HG02884 (cell line): ENCODE measurements around the gene CCDC85C.

Source experiments
- ATAC-seq: cut with Tn5 transposase; IDR thresholded peaks from one replicate; pipeline ENCODE4 v1.9.1; 2021; ENCODE audit warnings: mild to moderate bottlenecking, moderate library complexity; ENCODE audit not compliant: unreplicated experiment

CCDC85C gene

DNA sequence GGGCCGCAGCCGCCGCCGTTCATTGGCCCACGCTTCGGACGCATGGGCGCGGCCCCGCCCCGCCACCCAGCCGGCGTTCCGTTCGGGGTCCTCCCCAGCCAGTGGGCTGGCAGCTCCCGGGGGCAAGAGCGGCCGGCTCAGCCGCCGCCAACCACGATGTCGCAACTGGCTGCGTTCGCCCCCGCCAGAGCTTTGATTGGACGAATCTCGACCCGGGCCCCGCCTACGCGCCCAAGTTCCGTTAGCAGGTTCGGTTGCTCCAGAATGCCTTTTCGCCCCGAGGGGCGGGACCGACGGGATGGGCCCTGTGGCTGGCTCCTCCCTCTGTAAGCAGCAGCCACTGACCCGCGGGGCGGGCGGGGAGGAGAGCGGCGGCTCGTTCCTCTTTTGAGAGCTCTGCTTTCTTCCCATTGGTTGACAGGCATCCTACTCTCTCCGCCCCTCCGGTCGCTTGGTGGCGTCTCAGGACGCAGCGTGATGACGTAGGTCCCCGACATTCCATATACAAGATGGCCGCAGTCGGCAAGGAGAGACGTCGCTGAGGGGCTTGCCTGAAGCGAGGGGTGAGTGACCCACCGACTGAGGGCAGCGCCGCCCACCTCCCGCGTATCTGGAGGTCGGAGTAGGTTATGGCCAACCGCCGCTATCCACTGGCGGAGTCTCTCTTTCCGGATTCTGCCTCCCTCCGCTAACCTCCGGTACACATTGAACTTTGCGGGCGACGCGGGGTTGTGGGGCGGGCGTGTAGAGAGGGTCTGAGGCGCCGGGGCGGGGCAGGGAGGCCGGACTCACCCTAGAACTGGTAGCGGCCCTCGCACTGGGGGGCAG lies 122.9 kb downstream of the CCDC85C start, which contains the start of gene CCNK:
Gene CCNK, plus strand, starts transcription at position 493 of the 828 bp plus-strand sequence. CDS start 11,269 bp downstream, outside the sequence.
- ATAC-seq = peak; percentile 85

DNA sequence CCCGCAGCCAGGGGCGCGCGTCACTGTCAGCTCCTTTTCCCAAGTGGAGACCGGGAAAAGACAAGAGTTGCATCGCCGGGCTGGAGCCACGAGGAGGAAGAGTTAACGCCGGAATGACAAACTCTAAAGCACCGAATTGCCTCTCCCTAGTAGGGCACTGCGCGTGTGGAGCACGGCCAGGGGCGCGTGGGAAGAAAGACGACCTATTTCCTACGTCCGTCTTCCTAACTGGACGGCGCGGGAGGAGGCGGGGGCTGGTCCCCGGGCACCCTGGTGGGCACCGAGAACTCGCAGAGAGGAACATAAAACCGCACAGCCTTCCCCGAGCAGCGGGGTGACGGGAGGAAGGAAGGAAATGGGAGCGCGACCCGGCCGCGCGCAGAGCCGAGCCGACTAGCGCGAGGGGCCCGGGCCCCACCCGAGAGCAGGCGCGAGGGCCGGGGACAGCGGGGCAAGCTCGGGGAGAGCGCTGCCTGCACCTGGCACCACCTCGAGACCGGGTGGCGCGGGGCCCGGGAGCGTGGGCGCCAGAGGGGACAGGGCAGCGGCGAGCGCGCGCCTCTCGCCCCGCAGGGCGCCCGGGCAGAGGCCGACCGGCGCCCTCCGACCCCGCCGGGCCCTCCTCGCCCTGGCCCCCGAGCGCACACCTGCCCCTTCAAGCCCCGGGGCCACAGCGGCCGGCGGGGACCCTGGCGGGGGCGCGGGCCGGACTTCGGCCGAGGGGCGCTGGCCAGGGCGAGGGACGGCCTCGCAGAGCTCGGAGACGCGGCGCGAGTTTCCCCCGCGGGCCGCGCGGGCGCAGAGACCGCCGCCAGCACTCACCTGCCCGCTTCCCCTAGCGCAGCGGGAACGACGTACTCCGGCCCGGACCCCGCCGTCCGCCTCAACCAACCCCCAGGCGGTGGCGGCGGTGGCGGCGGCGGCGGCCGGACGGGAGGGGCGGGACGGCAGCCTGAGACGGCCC lies 123.8 kb downstream of the CCDC85C start, which contains the start of gene SETD3:
Gene SETD3, minus strand, starts transcription at position 954 of the 964 bp plus-strand sequence. CDS start 15,054 bp downstream, outside the sequence.
- peak; percentile 0 for ATAC-seq

DNA sequence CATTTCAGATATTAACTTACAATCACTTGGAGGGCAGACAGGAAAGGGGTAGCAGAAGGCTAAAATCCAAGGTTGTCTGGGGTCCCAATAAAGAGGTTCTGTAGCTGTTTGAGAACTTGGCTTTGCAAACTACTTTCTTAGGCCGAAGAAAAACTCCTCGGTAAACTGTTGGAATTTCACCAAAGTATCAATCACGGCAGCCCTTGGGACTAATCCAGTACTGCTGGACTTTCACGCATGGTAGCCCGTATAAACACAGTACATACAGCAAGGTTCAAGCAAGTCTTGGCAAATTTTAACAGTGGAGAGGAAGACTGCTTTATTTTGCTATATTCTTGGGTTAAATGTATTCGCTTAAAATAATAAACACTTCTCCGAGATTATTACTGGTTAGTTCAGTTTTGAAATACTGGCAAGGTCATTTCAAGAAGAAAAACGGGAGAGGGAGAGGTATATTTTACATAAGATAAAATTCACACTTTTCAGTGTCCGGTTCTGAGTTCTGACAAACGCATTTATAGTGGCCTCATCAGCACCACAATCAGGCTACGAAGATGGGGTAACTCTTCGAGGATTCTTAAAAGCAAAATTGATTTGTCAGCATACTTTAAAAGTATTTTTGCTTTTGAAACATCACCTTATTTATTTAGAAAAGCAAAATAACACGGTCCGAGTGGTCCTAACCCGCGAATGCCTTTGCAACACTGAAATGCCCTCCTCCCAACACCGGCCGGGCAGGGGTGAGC lies 124.7 kb downstream of the CCDC85C start:
- ATAC-seq = no peak

DNA sequence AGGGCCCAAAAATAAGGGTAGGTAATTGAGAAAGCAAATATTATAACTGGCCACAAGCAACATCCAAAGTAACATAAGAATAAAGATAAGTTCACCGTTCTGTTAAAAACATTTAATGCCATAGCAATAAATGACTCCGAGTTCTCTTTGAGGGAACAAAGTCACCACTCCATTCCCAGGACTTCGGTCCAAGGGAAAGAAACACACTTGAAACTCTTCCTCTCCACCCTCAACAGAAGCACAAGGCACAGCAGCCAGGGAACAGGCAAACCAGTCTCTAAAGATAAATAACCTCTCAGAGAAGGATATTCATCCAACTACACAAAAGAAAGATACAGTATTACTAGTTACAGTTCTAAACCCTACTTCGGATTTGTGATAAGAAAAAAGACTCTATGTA lies 125.9 kb downstream of the CCDC85C start:
- no peak for ATAC-seq

DNA sequence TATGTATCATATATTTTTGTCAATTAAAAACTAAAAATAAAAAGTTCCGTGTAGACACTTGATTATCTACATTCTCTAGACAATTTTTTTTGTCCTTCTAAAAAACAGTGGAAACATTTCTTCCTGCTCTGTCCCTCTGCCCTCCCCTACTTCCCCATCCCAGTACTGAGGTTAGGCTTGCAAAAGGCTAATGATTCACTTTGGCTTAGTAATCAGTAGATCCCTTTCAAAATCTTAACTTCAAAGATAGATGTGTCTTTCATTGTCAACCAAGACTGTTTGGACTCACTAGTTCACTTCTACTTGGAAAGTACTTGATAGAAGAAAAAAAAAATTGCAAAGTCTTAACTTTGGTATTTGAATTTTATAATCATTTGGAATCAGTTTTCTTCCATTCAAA lies 127.1 kb downstream of the CCDC85C start:
- ATAC-seq = no peak

DNA sequence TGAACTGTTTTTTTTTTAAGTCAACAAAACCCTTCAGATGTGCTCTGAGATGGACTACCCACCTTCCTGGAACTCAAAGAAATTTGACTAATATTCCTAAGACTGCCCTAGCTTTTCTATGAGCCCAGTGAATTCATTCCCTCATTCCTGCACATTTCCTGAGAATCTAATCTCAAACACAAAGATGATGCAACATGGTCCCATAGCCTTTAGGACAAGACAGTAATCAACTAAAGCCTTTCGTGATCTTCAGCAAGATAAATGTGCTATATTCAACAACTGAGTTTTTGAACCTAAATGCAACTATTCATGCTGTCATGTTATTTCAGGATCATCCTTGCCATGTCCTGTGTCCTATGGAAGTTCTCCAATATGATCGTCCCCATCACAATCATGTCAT lies 128.3 kb downstream of the CCDC85C start:
- no peak for ATAC-seq

DNA sequence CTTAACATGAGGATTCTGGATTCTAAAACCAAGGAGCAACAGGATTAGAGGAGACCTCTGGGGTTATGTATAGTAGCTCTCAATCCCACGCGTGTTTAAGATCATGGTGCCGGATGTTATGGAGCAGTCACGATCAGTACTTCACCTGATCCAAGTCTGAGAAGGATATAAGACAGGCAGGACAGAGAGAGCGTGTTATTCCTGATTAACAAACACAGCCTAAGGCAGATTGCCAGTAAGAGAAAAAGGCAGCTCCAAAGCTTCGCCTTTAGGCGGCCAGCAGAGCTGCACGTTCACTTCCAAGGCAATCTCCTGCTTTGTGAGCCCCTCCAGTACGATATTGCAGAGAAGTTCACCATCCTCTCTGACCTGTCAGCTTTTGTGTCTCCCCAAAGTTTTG lies 128.8 kb downstream of the CCDC85C start:
- no peak for ATAC-seq

DNA sequence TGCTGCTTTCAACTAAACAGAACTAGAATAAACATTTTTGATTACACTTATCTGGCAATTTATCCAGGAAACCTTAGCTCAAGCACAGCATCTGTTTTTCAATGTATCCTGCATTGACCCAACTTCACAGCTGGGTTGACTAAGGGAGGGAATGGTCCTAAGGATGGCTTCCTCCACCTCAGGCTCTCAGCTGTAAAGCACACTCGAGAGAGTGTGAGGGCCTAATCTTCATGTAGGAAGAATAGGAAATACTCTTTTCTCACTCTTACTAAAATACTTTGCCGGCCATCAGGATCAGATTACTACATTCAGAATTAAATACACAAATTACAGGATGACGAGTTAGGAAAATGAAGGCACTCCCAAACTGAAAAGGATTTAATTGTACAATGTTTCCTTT lies 130.5 kb downstream of the CCDC85C start:
- no peak for ATAC-seq

DNA sequence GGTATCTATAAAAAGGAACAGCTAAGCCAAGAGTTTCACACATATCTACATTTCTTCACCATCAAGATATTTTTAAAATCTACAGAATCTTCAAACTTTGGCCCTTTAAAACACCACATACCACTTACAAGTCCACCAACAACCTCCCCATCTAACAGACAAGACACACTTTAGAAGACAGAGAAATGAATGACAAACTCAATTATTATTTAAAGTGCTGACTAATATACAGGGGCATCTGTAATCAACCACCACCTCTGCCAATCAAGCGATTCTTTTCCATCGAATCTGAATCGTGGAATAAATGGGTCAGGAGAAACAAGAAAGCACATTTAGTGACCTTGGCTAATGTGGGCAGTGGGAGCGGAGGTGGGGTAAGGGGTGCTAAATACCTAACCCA lies 131.1 kb downstream of the CCDC85C start:
- ATAC-seq = no peak

DNA sequence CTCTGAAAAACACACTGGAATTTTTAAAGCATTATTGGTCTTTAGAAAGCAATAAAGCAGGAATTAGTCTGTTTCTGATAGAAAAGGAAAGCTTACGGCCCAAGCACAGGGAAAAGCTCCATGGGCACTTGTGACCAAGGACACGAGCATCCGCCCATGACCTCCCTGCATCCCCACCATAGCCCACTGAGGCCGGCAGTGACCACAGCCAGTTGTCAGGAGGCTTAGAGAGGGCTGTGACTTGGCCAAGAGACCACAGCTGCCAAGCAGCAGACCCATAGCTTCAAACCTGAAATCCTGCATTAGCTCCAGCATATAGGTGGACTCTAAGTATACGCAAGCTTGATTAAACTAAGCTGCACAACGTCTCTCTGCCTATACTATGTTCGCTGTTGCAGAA lies 132.3 kb downstream of the CCDC85C start:
- no peak for ATAC-seq

DNA sequence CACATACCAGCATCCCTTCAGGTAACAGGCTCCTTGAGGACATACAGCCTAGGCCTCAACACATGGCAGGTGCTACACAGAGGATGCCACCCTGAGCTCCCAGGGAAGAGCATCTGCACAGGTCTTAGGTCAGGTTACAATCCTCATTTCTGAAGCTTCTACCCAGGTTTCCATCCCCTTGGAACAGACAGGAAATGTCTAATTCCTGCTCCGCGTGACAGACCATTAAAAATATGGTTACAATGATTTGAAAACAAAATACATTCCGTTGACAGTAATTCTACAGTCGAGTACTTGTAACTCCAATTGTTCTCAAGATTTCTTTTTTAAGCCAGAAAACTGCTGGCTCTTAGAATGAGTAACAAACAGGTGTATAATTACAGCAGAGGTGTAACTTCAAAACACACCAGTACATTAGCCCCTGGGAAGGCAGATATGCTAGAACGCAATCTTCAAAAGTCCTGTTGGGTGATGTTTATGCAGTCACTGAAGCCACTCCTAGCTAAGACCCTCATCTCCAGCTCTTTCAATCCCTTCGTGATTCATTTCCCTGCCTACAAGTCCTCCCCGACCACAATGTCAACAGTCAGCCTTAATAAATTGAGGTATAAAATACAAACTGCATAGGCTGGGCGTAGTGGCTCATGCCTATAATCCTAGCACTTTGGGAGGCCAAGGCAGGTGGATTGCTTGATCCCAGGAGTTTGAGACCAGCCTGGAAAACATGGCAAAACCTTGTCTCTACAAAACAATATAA lies 135.0 kb downstream of the CCDC85C start:
- ATAC-seq = no peak

DNA sequence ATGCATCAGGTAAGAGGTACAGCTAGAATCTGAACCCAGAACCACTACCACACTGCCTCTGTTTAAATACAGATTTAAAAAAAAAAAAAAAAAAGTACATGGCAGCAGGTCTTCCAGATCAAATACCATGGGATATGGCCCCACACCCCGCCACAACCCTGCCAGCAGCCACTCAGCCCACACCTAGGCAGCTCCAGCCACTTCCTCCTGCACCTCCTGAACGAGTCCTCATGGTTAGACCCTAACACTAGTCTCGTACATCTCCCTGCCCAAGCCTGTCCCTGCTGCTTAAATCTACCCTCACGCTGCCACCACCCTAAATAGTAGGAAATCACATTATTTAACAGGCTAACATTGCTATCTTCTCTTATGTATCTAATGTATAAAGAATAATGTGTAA lies 135.9 kb downstream of the CCDC85C start:
- ATAC-seq = no peak

DNA sequence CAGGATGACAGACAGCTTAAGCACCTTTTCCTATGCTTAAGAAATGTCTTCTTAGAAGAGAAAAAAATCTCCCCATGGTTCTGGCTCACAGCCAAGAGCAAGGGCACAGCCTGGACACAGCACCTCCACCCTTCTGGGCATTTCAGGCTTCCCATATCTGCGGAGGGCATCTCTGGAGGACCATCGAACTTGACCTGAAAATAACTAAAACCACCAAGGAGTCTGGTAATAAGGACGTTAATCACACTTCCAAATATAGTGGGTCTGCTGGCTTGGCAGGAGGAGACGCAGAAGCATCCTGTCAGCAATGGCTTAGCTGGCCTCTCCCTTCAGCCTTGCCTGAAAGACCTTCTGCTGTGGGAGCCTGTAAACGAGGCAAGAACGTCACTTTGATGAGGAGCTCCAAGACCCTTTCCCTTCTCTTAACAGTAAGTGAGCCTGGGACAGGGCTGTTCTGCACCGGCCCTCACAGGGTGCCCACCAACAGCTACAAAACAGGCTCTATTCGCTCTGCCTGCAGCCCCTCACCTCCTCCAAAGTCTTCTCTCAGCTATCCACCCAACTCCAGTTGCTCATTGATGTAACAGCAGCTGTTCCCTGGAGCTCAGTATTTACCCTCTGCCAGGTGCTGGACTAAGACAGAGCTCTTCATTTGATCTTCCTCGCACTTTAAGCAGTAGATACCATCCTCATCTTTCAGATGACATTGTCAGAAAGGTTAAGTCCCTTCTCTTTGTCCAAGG lies 136.5 kb downstream of the CCDC85C start:
- ATAC-seq = no peak

DNA sequence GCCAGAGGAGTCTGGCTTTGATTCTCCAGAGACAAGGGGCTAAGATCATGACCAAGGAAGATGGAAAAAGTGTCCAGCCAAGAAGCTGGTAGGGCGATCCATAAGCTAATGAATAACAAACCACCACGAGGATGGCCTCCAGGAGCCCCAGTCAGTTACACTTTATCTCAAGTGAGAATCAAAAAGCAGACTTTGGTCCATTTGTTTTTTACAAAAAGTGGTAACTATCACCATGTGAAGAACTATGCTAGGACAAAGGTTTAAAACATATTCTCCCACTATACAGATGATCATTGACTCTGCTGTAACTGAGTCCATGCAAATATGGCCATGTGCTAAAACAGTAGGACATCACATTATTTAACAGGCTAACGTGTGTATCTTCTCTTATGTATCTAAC lies 137.2 kb downstream of the CCDC85C start:
- ATAC-seq = no peak

DNA sequence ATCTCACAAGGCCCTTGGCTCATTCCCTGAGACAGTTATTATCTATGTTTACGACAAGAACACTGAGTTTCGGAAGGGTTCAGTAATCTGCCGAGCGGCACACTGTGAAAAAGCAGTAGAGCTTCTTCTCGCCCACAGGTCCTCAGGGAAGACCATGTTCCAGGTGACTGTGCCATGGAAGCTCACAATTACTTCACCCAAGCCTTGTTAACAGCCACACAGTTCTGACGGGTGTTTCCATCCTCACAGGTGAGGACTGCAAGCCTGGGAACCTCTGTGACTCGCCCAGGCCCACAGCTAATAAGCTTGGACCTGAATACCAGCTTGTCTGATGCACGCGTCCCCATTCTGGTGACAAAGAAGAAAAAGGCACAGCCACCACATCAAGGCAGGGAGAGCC lies 138.7 kb downstream of the CCDC85C start:
- ATAC-seq = no peak

DNA sequence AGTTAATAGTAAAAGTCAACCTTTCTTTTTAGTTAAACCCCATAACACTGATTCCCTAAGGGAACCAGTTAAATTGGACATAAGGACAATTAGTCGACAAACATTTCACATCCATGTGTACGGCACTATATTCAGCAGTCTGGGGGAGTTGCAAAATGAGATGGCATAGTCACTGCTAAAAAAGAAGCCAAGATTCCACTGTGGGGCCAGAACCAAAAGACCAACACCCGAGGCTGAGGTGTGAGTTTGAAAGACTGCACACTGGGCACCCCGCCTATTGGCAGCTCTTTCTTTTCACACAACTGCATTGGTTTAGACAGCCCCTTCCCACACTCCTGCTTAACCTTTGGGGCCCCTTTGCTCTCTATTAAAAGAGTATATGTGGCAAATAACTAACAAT lies 140.0 kb downstream of the CCDC85C start:
- no peak for ATAC-seq

DNA sequence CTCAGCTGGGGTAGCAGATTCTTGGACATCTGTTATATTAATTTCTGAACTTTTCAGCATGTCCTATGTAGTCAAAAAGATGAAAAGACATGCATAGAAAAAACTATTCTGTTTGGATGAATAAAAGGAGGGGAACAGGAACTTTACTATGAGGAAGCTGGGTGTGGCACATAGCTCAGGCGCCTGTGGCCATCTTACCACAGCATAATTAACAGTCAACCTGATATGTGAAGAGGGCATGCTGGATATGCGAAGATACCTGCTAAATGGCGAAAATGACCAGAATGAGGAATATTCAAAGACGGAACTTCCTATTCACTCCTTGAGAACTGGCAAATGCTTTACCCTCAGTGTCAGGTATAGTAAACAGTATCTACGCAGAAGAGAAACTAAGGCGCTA lies 141.8 kb downstream of the CCDC85C start:
- no peak for ATAC-seq

DNA sequence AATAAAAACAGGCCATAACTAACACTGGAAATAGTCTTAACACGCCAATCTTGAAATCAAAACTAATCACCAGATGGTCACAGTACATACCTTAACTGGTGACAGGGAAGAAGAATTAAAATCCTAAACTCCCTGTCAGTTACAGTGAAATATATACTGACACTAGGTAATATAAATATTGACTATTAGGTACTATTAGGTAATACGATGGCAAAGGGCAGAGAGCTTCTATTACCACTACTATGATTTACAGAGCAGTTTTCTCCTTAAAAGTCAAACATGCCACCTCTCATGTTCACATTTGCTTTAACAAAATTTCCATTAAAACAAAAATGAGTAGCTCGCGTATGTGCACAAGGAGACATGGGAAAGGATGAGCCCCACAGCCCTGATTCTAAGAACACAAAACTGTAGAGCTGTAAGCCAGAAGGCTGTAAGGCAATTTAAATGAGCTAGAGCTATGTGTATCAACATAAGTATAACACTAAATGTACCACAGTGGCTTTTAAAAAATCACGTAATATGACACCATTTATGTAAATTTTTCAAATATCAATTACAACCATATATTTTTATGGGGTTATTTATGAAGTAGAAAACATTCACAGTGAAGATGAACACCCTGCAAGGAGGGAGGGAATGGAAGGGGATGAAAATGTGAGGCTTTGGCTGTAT lies 142.5 kb downstream of the CCDC85C start:
- no peak for ATAC-seq

DNA sequence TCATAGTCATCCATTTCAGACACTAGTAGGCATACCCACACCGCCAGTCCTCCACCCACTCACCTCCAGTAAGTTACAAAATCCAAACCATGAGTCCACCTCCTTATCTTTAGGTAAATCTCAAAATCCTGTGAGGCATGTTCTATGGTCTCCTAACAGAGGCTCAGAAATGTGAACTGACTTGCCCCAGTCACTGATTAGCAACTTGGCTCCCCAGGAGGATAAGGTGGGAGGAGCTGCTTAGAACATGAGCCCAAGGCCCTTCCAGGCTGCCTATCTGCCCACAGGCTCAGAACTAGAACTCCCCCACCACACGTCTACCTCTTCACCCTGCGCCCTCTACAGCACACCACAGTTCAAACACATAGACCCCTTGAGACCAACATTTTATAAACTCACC lies 143.2 kb downstream of the CCDC85C start:
- ATAC-seq = no peak
